ENCODE data around the gene ANO1. TPM values are rescaled to one million over a fixed set of nuclear protein-coding genes. Genes with fewer than 3 reads are reported as not detected.

The ANO1 gene
- total RNA-seq, 3 donors from 2014 or later (not counting 1 experiment from before 2014, with no cell fraction given), result not detected

DNA sequence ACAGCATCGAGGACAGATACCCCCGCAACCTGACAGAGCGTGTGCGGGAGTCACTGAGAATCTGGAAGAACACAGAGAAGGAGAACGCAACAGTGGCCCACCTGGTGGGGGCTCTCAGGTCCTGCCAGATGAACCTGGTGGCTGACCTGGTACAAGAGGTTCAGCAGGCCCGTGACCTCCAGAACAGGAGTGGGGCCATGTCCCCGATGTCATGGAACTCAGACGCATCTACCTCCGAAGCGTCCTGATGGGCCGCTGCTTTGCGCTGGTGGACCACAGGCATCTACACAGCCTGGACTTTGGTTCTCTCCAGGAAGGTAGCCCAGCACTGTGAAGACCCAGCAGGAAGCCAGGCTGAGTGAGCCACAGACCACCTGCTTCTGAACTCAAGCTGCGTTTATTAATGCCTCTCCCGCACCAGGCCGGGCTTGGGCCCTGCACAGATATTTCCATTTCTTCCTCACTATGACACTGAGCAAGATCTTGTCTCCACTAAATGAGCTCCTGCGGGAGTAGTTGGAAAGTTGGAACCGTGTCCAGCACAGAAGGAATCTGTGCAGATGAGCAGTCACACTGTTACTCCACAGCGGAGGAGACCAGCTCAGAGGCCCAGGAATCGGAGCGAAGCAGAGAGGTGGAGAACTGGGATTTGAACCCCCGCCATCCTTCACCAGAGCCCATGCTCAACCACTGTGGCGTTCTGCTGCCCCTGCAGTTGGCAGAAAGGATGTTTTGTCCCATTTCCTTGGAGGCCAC is 128.3 kb downstream of the ANO1 start:
- ATAC-seq, result no peak
- H3K27me3 Mint-ChIP-seq (ENCODE audit: low read depth in 2 of 2), result no peaks in the 10 kb centered on the region
- TF ChIP-seq, protein P1, sequence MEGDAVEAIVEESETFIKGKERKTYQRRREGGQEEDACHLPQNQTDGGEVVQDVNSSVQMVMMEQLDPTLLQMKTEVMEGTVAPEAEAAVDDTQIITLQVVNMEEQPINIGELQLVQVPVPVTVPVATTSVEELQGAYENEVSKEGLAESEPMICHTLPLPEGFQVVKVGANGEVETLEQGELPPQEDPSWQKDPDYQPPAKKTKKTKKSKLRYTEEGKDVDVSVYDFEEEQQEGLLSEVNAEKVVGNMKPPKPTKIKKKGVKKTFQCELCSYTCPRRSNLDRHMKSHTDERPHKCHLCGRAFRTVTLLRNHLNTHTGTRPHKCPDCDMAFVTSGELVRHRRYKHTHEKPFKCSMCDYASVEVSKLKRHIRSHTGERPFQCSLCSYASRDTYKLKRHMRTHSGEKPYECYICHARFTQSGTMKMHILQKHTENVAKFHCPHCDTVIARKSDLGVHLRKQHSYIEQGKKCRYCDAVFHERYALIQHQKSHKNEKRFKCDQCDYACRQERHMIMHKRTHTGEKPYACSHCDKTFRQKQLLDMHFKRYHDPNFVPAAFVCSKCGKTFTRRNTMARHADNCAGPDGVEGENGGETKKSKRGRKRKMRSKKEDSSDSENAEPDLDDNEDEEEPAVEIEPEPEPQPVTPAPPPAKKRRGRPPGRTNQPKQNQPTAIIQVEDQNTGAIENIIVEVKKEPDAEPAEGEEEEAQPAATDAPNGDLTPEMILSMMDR (IDR thresholded peaks at IDR 0.05), result no peak
- DNase-seq, result no peak
- WGBS (ENCODE audit: insufficient coverage), result 97% methylated on average over 22 of the region's 22 CpGs
- intact Hi-C loops (cut with micrococcal nuclease), result no loop called here
- H3K4me1 Mint-ChIP-seq, result peaks cover 35 to 65% of the 10 kb centered on the region in 2 donors
- H3K4me3 ChIP-seq (ENCODE audit: low read length), result no peak overlapping the region
- H3K9me3 Mint-ChIP-seq, result no peaks in the 10 kb centered on the region
- peaks cover 38% of the 10 kb centered on the region for H3K4me1 ChIP-seq (ENCODE audit: control insufficient read depth, insufficient read depth, low read length)
- H3K27ac Mint-ChIP-seq, result peak overlapping the region; percentile 92 to 95
- H3K27ac ChIP-seq (ENCODE audit: low read length), result no peak overlapping the region
- no peaks in the 10 kb centered on the region for H3K27me3 ChIP-seq (ENCODE audit: control insufficient read depth, insufficient read depth, low read length)
- H3K36me3 ChIP-seq (ENCODE audit: control insufficient read depth, insufficient read depth, low read length), result peaks cover 35% of the 10 kb centered on the region
- no peaks in the 10 kb centered on the region for H3K36me3 Mint-ChIP-seq
- H3K4me3 Mint-ChIP-seq, result no peak overlapping the region
- H3K9me3 ChIP-seq (ENCODE audit: control insufficient read depth, insufficient read depth, low read length), result no peaks in the 10 kb centered on the region

GRCh38 chr11:70206982-70207376 is 128.9 kb downstream of the ANO1 start:
- Mint-ChIP-seq H3K9me3 (no peaks in the 10 kb centered on the region), H3K27ac (peak overlapping the region; percentile 46 to 59), H3K36me3 (no peaks in the 10 kb centered on the region), H3K4me3 (no peak overlapping the region), H3K27me3 (ENCODE audit: low read depth in 2 of 2) (no peaks in the 10 kb centered on the region), H3K4me1 (peaks cover 35 to 65% of the 10 kb centered on the region in 2 donors)
- no peak overlapping the region for H3K4me3 ChIP-seq (ENCODE audit: low read length)
- peaks cover 35% of the 10 kb centered on the region for H3K36me3 ChIP-seq (ENCODE audit: control insufficient read depth, insufficient read depth, low read length)
- TF ChIP-seq, protein P1 (IDR thresholded peaks at IDR 0.05), result no peak
- no peak overlapping the region for H3K27ac ChIP-seq (ENCODE audit: low read length)
- H3K4me1 ChIP-seq (ENCODE audit: control insufficient read depth, insufficient read depth, low read length), result peaks cover 38% of the 10 kb centered on the region
- no peak for DNase-seq
- intact Hi-C loops (cut with micrococcal nuclease), result no loop called here
- 93% methylated on average over 6 of the region's 6 CpGs for WGBS (ENCODE audit: insufficient coverage)
- ATAC-seq, result no peak
- no peaks in the 10 kb centered on the region for H3K27me3 ChIP-seq (ENCODE audit: control insufficient read depth, insufficient read depth, low read length)
- H3K9me3 ChIP-seq (ENCODE audit: control insufficient read depth, insufficient read depth, low read length), result no peaks in the 10 kb centered on the region

DNA sequence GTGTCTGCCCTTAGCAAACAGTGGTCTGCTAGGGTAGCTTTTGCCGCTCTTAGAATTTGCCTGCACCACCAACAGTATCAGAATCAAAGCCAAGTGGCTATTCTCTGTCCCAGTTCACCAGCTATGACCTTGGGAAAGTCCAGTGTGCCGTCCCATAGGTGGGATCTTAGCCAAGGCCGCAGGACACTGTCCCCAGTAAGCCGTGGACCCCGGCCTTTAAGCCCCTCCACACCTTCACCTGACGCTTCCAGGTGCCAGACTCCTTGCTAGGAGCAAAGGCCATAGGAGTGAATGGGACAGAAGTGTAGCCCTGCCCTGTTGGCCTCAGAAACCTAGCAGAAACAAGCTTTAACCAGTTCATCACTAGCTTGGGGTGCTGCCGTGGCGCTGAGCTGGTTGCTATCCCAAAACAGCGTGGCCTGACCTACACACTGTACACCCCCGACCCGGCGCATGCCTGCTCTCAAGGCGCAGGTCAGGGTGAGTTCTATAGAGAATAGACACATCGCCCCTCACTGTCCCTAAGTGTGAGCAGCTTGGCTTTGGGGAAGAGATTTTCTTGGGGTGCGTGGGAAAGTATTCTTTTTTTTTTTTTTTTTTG is 129.5 kb downstream of the ANO1 start:
- Mint-ChIP-seq H3K36me3 (no peaks in the 10 kb centered on the region), H3K4me3 (no peak overlapping the region), H3K27me3 (ENCODE audit: low read depth in 2 of 2) (no peaks in the 10 kb centered on the region), H3K4me1 (peaks cover 32 to 64% of the 10 kb centered on the region in 2 donors), H3K27ac (peak overlapping the region; percentile 46 to 59), H3K9me3 (no peaks in the 10 kb centered on the region)
- ATAC-seq, result no peak
- Histone ChIP-seq H3K4me3 (ENCODE audit: low read length) (no peak overlapping the region), H3K9me3 (ENCODE audit: control insufficient read depth, insufficient read depth, low read length) (no peaks in the 10 kb centered on the region), H3K36me3 (ENCODE audit: control insufficient read depth, insufficient read depth, low read length) (peaks cover 35% of the 10 kb centered on the region), H3K27ac (ENCODE audit: low read length) (no peak overlapping the region), H3K4me1 (ENCODE audit: control insufficient read depth, insufficient read depth, low read length) (peaks cover 32% of the 10 kb centered on the region), H3K27me3 (ENCODE audit: control insufficient read depth, insufficient read depth, low read length) (no peaks in the 10 kb centered on the region)
- no peak for DNase-seq
- intact Hi-C loops (cut with micrococcal nuclease), result no loop called here
- TF ChIP-seq, protein P1 (IDR thresholded peaks at IDR 0.05), result no peak
- WGBS (ENCODE audit: insufficient coverage), result 95% methylated on average over 15 of the region's 15 CpGs
